ENCODE measurements around the gene PLA1A.

PLA1A gene

DNA sequence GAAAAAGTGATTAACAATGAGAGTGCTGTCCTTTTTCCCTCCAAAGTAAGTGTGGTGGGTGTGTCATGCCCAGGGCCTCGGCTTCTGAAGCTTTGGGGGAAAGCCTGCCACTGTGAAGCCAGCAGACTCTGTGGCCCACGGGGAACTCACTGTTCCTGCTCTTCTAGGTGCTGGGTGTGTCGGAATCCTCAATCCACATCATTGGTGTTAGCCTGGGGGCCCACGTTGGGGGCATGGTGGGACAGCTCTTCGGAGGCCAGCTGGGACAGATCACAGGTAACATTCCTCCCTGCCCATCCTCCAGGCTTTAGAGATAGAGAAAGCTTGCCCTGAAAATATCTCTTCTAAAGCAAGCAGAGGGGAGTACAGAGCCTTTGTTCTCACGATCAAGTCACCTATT, 11.6 kb downstream of the PLA1A start:
- TF ChIP-seq ZNF266 (tag by site-specific recombination; IDR thresholded peaks at IDR 0.05; ENCODE audit: low read depth) = no peak
- TF ChIP-seq ZNF155 (tag by site-specific recombination; IDR thresholded peaks at IDR 0.05) = no peak
- TF ChIP-seq ZNF670 (tag by site-specific recombination; IDR thresholded peaks at IDR 0.05; ENCODE audit: low read depth) = no peak
- TF ChIP-seq ZNF302 (tag by site-specific recombination; IDR thresholded peaks at IDR 0.05; ENCODE audit: low read depth) = no peak
- TF ChIP-seq ZNF76 (tag by site-specific recombination; IDR thresholded peaks at IDR 0.05; ENCODE audit: borderline replicate concordance, low read depth) = no peak
- TF ChIP-seq, protein P1, sequence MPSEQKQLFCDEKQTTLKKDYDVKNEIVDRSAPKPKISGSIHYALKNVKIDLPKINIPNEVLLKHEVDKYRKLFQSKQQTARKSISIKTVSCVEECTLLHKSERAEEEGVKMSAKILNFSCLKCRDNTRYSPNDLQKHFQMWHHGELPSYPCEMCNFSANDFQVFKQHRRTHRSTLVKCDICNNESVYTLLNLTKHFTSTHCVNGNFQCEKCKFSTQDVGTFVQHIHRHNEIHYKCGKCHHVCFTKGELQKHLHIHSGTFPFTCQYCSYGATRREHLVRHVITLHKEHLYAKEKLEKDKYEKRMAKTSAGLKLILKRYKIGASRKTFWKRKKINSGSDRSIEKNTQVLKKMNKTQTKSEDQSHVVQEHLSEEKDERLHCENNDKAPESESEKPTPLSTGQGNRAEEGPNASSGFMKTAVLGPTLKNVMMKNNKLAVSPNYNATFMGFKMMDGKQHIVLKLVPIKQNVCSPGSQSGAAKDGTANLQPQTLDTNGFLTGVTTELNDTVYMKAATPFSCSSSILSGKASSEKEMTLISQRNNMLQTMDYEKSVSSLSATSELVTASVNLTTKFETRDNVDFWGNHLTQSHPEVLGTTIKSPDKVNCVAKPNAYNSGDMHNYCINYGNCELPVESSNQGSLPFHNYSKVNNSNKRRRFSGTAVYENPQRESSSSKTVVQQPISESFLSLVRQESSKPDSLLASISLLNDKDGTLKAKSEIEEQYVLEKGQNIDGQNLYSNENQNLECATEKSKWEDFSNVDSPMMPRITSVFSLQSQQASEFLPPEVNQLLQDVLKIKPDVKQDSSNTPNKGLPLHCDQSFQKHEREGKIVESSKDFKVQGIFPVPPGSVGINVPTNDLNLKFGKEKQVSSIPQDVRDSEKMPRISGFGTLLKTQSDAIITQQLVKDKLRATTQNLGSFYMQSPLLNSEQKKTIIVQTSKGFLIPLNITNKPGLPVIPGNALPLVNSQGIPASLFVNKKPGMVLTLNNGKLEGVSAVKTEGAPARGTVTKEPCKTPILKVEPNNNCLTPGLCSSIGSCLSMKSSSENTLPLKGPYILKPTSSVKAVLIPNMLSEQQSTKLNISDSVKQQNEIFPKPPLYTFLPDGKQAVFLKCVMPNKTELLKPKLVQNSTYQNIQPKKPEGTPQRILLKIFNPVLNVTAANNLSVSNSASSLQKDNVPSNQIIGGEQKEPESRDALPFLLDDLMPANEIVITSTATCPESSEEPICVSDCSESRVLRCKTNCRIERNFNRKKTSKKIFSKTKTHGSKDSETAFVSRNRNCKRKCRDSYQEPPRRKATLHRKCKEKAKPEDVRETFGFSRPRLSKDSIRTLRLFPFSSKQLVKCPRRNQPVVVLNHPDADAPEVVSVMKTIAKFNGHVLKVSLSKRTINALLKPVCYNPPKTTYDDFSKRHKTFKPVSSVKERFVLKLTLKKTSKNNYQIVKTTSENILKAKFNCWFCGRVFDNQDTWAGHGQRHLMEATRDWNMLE (tag by site-specific recombination; conservative IDR thresholded peaks at IDR 0.05; ENCODE audit: low read depth) = no peak
- no peak for TF ChIP-seq ZNF23 (tag by site-specific recombination; IDR thresholded peaks at IDR 0.05; ENCODE audit: borderline replicate concordance)
- no peak for TF ChIP-seq ZNF747 (tag by site-specific recombination; IDR thresholded peaks at IDR 0.05)
- no peak for TF ChIP-seq ELK4 (IDR thresholded peaks at IDR 0.05; ENCODE audit: borderline replicate concordance, low read depth, low read length)
- no peak for TF ChIP-seq ZNF596 (tag by site-specific recombination; IDR thresholded peaks at IDR 0.05)
- TF ChIP-seq ZNF558 (tag by site-specific recombination; IDR thresholded peaks at IDR 0.05) = no peak
- no peak for TF ChIP-seq ZNF416 (tag by site-specific recombination; IDR thresholded peaks at IDR 0.05)
- TF ChIP-seq ZNF350 (tag by site-specific recombination; IDR thresholded peaks at IDR 0.05) = no peak
- TF ChIP-seq ZNF37A (tag by site-specific recombination; IDR thresholded peaks at IDR 0.05) = no peak
- TF ChIP-seq, protein P2, sequence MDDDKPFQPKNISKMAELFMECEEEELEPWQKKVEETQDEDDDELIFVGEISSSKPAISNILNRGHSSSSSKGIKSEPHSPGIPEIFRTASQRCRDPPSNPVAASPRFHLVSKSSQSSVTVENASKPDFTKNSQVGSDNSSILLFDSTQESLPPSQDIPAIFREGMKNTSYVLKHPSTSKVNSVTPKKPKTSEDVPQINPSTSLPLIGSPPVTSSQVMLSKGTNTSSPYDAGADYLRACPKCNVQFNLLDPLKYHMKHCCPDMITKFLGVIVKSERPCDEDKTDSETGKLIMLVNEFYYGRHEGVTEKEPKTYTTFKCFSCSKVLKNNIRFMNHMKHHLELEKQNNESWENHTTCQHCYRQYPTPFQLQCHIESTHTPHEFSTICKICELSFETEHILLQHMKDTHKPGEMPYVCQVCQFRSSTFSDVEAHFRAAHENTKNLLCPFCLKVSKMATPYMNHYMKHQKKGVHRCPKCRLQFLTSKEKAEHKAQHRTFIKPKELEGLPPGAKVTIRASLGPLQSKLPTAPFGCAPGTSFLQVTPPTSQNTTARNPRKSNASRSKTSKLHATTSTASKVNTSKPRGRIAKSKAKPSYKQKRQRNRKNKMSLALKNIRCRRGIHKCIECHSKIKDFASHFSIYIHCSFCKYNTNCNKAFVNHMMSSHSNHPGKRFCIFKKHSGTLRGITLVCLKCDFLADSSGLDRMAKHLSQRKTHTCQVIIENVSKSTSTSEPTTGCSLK (tag by site-specific recombination; IDR thresholded peaks at IDR 0.05) = no peak
- TF ChIP-seq ZNF548 (tag by site-specific recombination; IDR thresholded peaks at IDR 0.05) = no peak
- TF ChIP-seq ZNF544 (tag by site-specific recombination; IDR thresholded peaks at IDR 0.05) = no peak
- H3K27ac ChIP-seq (ENCODE audit: extremely low read depth, low read depth, low read length) = no peak overlapping the region
- ChIA-PET POLR2A (no interaction called here), CTCF (no interaction called here)
- H3K36me3 ChIP-seq (ENCODE audit: control insufficient read depth in 2 of 2, insufficient read depth in 1 of 2, low read length in 2 of 2) = no peaks in the 10 kb centered on the region
- no peaks in the 10 kb centered on the region for H3K9me3 ChIP-seq (ENCODE audit: control insufficient read depth, insufficient read depth, low read depth, low read length)
- no peaks in the 10 kb centered on the region for H3K4me1 ChIP-seq (ENCODE audit: control insufficient read depth, insufficient read depth, low read length)
- no peak overlapping the region for H3K4me3 ChIP-seq (ENCODE audit: low read depth, low read length)

DNA sequence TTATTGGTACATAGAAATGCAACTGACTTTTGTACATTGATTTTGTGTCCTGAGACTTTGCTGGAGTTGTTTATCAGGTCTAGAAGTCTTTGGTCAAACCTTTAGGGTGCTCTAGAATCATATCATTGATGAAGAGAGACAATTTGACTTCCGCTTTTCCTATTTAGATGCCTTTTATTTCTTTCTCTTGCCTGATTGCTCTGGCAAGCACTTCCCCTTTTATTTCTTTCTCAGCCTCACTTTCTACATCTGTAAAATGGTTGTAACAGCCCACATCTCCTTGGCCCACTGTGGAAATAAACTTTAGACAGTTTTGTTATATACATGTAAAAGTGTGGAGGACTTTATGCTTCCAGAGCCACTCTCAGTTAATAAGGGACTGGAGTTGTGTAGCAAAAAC, 14.0 kb downstream of the PLA1A start:
- POLR2A ChIA-PET = no interaction called here
- no peak overlapping the region for H3K4me3 ChIP-seq (ENCODE audit: low read depth, low read length)
- H3K27ac ChIP-seq (ENCODE audit: extremely low read depth, low read depth, low read length) = no peak overlapping the region
- no peaks in the 10 kb centered on the region for H3K4me1 ChIP-seq (ENCODE audit: control insufficient read depth, insufficient read depth, low read length)
- CTCF ChIA-PET = no interaction called here
- no peak for TF ChIP-seq ZNF529 (tag by site-specific recombination; IDR thresholded peaks at IDR 0.05; ENCODE audit: insufficient replicate concordance)
- no peak for TF ChIP-seq ZNF341 (tag by site-specific recombination; IDR thresholded peaks at IDR 0.05; ENCODE audit: low read depth)
- no peak for TF ChIP-seq ZBTB21 (tag by site-specific recombination; IDR thresholded peaks at IDR 0.05)
- no peak for TF ChIP-seq ZBTB49 (tag by site-specific recombination; IDR thresholded peaks at IDR 0.05; ENCODE audit: low read depth)
- no peak for TF ChIP-seq ZNF132 (tag by site-specific recombination; IDR thresholded peaks at IDR 0.05; ENCODE audit: borderline replicate concordance)
- TF ChIP-seq ZBTB26 (tag by site-specific recombination; optimal IDR thresholded peaks at IDR 0.05) = no peak
- no peak for TF ChIP-seq ZNF184 (tag by site-specific recombination; IDR thresholded peaks at IDR 0.05)
- H3K36me3 ChIP-seq (ENCODE audit: control insufficient read depth in 2 of 2, insufficient read depth in 1 of 2, low read length in 2 of 2) = no peaks in the 10 kb centered on the region
- H3K9me3 ChIP-seq (ENCODE audit: control insufficient read depth, insufficient read depth, low read depth, low read length) = no peaks in the 10 kb centered on the region
